ENCODE data around the gene PLB1.

The PLB1 gene

GRCh38 chr2:28475088-28475595 is 20.7 kb upstream of the PLB1 start:
- in situ Hi-C loops (cut with HindIII; ENCODE audit: low sequenced_read_pairs), result no loop called here
- no peak overlapping the region for H3K4me3 ChIP-seq (ENCODE audit: low read depth, low read length)
- TF ChIP-seq CTCF (IDR thresholded peaks at IDR 0.05; ENCODE audit: low read depth, low read length), result no peak
- DNase-seq (ENCODE audit: low read depth, low spot score), result no peak

DNA sequence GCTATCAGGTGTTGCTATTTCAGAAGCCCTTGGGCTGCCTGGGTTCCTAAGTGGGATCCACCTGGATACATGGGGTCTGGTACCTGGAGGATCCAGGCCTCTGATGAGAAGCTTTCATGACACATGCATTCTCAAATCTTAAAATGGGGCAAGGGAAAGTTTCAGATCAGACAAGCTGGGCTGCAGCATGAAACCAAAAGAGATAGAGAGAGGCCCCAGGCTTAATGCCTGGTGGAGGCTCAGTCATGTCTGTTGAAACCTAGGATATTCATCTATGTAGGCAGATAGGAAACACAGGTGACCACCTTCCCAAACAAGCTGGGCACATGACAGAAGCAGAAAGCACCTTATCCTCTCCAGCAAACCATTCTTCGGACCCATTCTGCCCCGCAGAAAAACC is 18.8 kb upstream of the PLB1 start:
- in situ Hi-C loops (cut with HindIII; ENCODE audit: low sequenced_read_pairs), result no loop called here
- H3K4me3 ChIP-seq (ENCODE audit: low read depth, low read length), result no peak overlapping the region
- no peak for TF ChIP-seq CTCF (IDR thresholded peaks at IDR 0.05; ENCODE audit: low read depth, low read length)
- no peak for DNase-seq (ENCODE audit: low read depth, low spot score)

DNA sequence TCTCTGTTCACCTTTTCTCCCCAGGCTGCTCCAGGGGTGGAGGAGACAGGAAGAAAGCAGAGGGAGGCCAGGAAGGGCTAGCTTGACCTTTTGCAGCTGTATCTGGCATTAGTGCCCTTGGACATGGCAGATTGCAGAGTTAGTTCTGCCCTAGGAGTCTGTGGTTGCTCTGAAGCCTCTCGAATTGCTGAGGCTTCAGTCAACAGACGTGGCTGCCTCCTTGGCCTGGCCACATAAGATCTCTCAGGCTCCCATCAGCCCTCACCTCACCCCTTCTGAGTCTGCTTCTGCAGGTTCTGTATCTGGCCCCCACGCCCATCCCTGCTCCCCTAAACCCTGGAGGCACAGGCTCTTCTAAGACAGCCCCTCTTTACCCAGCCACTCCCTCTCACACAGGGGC is 18.2 kb upstream of the PLB1 start:
- in situ Hi-C loops (cut with HindIII; ENCODE audit: low sequenced_read_pairs), result no loop called here
- TF ChIP-seq CTCF (IDR thresholded peaks at IDR 0.05; ENCODE audit: low read depth, low read length), result no peak
- H3K4me3 ChIP-seq (ENCODE audit: low read depth, low read length), result no peak overlapping the region
- no peak for DNase-seq (ENCODE audit: low read depth, low spot score)

GRCh38 chr2:28480403-28481049 is 15.3 kb upstream of the PLB1 start:
- H3K4me3 ChIP-seq (ENCODE audit: low read depth, low read length), result no peak overlapping the region
- TF ChIP-seq CTCF (IDR thresholded peaks at IDR 0.05; ENCODE audit: low read depth, low read length), result no peak
- in situ Hi-C loops (cut with HindIII; ENCODE audit: low sequenced_read_pairs), result no loop called here
- no peak for DNase-seq (ENCODE audit: low read depth, low spot score)

- in situ Hi-C loops (cut with HindIII; ENCODE audit: low sequenced_read_pairs), result no loop called here
These were observed 14.0 kb upstream of the PLB1 start for GRCh38 chr2:28481905-28482304.

GRCh38 chr2:28484835-28485234 is 11.0 kb upstream of the PLB1 start:
- DNase-seq (ENCODE audit: low read depth, low spot score), result no peak
- no peak for TF ChIP-seq CTCF (IDR thresholded peaks at IDR 0.05; ENCODE audit: low read depth, low read length)
- in situ Hi-C loops (cut with HindIII; ENCODE audit: low sequenced_read_pairs), result no loop called here
- no peak overlapping the region for H3K4me3 ChIP-seq (ENCODE audit: low read depth, low read length)

More at GRCh38 chr2:28481905-28482304, 14.0 kb upstream of the PLB1 start:
- TF ChIP-seq CTCF (IDR thresholded peaks at IDR 0.05; ENCODE audit: low read depth, low read length), result no peak
- DNase-seq (ENCODE audit: low read depth, low spot score), result no peak
- H3K4me3 ChIP-seq (ENCODE audit: low read depth, low read length), result no peak overlapping the region
